OCI-LY7 (cell line): ENCODE results near the gene NAT16. TPM values are rescaled to one million over a fixed set of nuclear protein-coding genes. Genes with fewer than 3 reads are reported as not detected.

Experiments used
- microRNA-seq: library from miRNA; unstranded; fragments of <30 nt; microRNA quantifications from one replicate; pipeline ENCODE4 v1.2.0, GENCODE V29; 2022; ENCODE audit warnings: borderline replicate concordance
- small RNA-seq: library from RNA; depleted of rRNA; stranded (forward); fragments of <200 nt; gene quantifications from one replicate; pipeline ENCODE3, GENCODE V24; 2014
- total RNA-seq, 2 experiments: library from RNA; depleted of rRNA in 1 of 2; stranded (reverse); fragments of >200 nt in 1 of 2; shearing (Covaris generic) in 1 of 2; gene quantifications; 2 replicates each; pipeline ENCODE4 v1.2.3, GENCODE V29; 2014 to 2022

Gene NAT16
- total RNA-seq, 2 experiments from 2014 or later = 0.22 TPM; not detected in 1

Small RNA genes lying within 50 kb of the gene (microRNA-seq; reads per million reads assigned to microRNA genes)
- not detected for gene MIR4653

Small RNA genes lying within 50 kb of the gene (small RNA-seq; reads per million reads assigned to genes)
- gene MIR4653 = not detected

Other genes with a start within 250 kb of the NAT16 start
- not detected in 2 replicates for gene MUC3A, start 230.8 kb downstream of the NAT16 start, total RNA-seq (2014; rRNA removed; shearing (Covaris generic))
- gene MUC3A, start 230.8 kb downstream of the NAT16 start, total RNA-seq (2022) = not detected in 2 replicates
- gene MUC12, start 210.7 kb downstream of the NAT16 start, total RNA-seq (2014; rRNA removed; shearing (Covaris generic)) = not detected in 2 replicates
- not detected in 2 replicates for gene MUC12, start 210.7 kb downstream of the NAT16 start, total RNA-seq (2022)
- not detected in 2 replicates for gene MUC17, start 160.2 kb downstream of the NAT16 start, total RNA-seq (2014; rRNA removed; shearing (Covaris generic))
- gene MUC17, start 160.2 kb downstream of the NAT16 start, total RNA-seq (2022) = not detected in 2 replicates
- gene TRIM56, start 94.8 kb downstream of the NAT16 start, total RNA-seq (2014; rRNA removed; shearing (Covaris generic)) = 15.6 and 16.7 TPM in 2 replicates
- 47.3 and 51.9 TPM in 2 replicates for gene TRIM56, start 94.8 kb downstream of the NAT16 start, total RNA-seq (2022)
- gene SERPINE1, start 53.2 kb downstream of the NAT16 start, total RNA-seq (2014; rRNA removed; shearing (Covaris generic)) = not detected in 2 replicates
- gene SERPINE1, start 53.2 kb downstream of the NAT16 start, total RNA-seq (2022) = 0.30 and 0.42 TPM in 2 replicates
- gene AP1S1, start 25.8 kb downstream of the NAT16 start, total RNA-seq (2014; rRNA removed; shearing (Covaris generic)) = 57.9 and 88.0 TPM in 2 replicates
- 58.3 and 67.3 TPM in 2 replicates for gene AP1S1, start 25.8 kb downstream of the NAT16 start, total RNA-seq (2022)
- not detected in 2 replicates for gene VGF, start 14.7 kb downstream of the NAT16 start, total RNA-seq (2014; rRNA removed; shearing (Covaris generic))
- 1.5 TPM in 2 replicates for gene VGF, start 14.7 kb downstream of the NAT16 start, total RNA-seq (2022)
- not detected in 2 replicates for gene MOGAT3, start 20.7 kb upstream of the NAT16 start, total RNA-seq (2014; rRNA removed; shearing (Covaris generic))
- gene MOGAT3, start 20.7 kb upstream of the NAT16 start, total RNA-seq (2022) = not detected in 2 replicates
- gene PLOD3, start 37.3 kb upstream of the NAT16 start, total RNA-seq (2014; rRNA removed; shearing (Covaris generic)) = 9.2 and 12.1 TPM in 2 replicates
- 25.0 and 30.5 TPM in 2 replicates for gene PLOD3, start 37.3 kb upstream of the NAT16 start, total RNA-seq (2022)
- gene ZNHIT1, start 37.9 kb upstream of the NAT16 start, total RNA-seq (2014; rRNA removed; shearing (Covaris generic)) = 63.8 and 77.3 TPM in 2 replicates
- gene ZNHIT1, start 37.9 kb upstream of the NAT16 start, total RNA-seq (2022) = 40.8 and 44.3 TPM in 2 replicates
- gene CLDN15, start 57.5 kb upstream of the NAT16 start, total RNA-seq (2014; rRNA removed; shearing (Covaris generic)) = 15.9 and 17.8 TPM in 2 replicates
- 31.9 and 34.8 TPM in 2 replicates for gene CLDN15, start 57.5 kb upstream of the NAT16 start, total RNA-seq (2022)
- gene FIS1, start 64.8 kb upstream of the NAT16 start, total RNA-seq (2014; rRNA removed; shearing (Covaris generic)) = 92.7 and 114 TPM in 2 replicates
- gene FIS1, start 64.8 kb upstream of the NAT16 start, total RNA-seq (2022) = 93.4 and 102 TPM in 2 replicates
- gene IFT22, start 141.5 kb upstream of the NAT16 start, total RNA-seq (2014; rRNA removed; shearing (Covaris generic)) = 8.7 and 14.6 TPM in 2 replicates
- gene IFT22, start 141.5 kb upstream of the NAT16 start, total RNA-seq (2022) = 13.2 and 14.1 TPM in 2 replicates
- not detected in 2 replicates for gene COL26A1, start 182.6 kb upstream of the NAT16 start, total RNA-seq (2014; rRNA removed; shearing (Covaris generic))
- not detected in 2 replicates for gene COL26A1, start 182.6 kb upstream of the NAT16 start, total RNA-seq (2022)